SK-N-MC (cell line): ENCODE data around the gene XXYLT1.

Experiments
- EZH2 ChIP-seq: fragments of 200-600 bp; sonication (generic); IDR thresholded peaks from one replicate; pipeline ENCODE4 v1.6.1; 2017; ENCODE audit warnings: antibody characterized with exemption
- FOXP2 ChIP-seq: optimal IDR thresholded peaks from 2 replicates; pipeline ENCODE3; 2011; ENCODE audit warnings: mild to moderate bottlenecking, moderate library complexity; ENCODE audit not compliant: insufficient read depth; ENCODE audit errors: extremely low read length, control extremely low read depth
- POLR2AphosphoS5 ChIP-seq: IDR thresholded peaks from 2 replicates; pipeline ENCODE4 v1.6.1; 2012; ENCODE audit warnings: mild to moderate bottlenecking, low read depth, low read length, borderline replicate concordance

GRCh38 chr3:195128255-195129071 is 142.5 kb downstream of the XXYLT1 start:
- TF ChIP-seq POLR2AphosphoS5 (no peak), EZH2 (no peak), FOXP2 (no peak)
